Endothelial cell of umbilical vein (primary cell): ENCODE data around the gene NRG3. TPM values are rescaled to one million over a fixed set of nuclear protein-coding genes. Genes with fewer than 3 reads are reported as not detected.

Source experiments
- BruUV-seq: library from RNA; stranded (reverse); fragments of 400-500 nt; replicated peaks from 2 replicates; lab custom pipeline; 2021; lab: Mats Ljungman, UMichigan
- CTCF ChIA-PET: fragments of 300-600, 350-600 bp; sonication (Branson Sonifier 250); formaldehyde crosslinking; loops from one replicate; lab custom pipeline; 2021; ENCODE audit warnings: antibody characterized with exemption, inconsistent platforms; lab: Charles Lee
- POLR2A ChIA-PET: fragments of 300-600, 350-600 bp; sonication (Branson Sonifier 250); formaldehyde crosslinking; loops from one replicate; lab custom pipeline; 2021; ENCODE audit warnings: antibody characterized with exemption, inconsistent platforms; lab: Charles Lee
- DNase-seq: peaks from one replicate; pipeline ENCODE4 v3.0.0-alpha.2; 2011; ENCODE audit warnings: low read depth, low spot score
- FAIRE-seq: peaks from 2 replicates; lab custom pipeline; 2011; peaks lifted over from hg19 to GRCh38; lab: Jason Lieb, UNC
- H2AFZ ChIP-seq: 2 replicates; pipeline ENCODE4 v1.6.0; 2012; ENCODE audit warnings: low read depth, low read length, control low read depth, inconsistent platforms
- H3K27ac ChIP-seq: 2 replicates; pipeline ENCODE4 v1.5.1; 2011; ENCODE audit warnings: low read depth, mild to moderate bottlenecking, control low read depth, low read length, moderate library complexity; ENCODE audit not compliant: insufficient read depth
- H3K27me3 ChIP-seq, 2 experiments: 2 replicates each; pipeline versions ENCODE4 v1.6.0 to v1.6.1; 2011; ENCODE audit warnings: low read length in 2 of 2, mixed read lengths in 1 of 2; ENCODE audit not compliant: control insufficient read depth in 2 of 2, insufficient read depth in 2 of 2
- H3K36me3 ChIP-seq, 2 experiments: 2 replicates in 1 of 2; 3 replicates in 1 of 2; pipeline ENCODE4 v1.5.1; 2011; ENCODE audit warnings: low read length in 2 of 2, mild to moderate bottlenecking in 1 of 2, moderate library complexity in 1 of 2; ENCODE audit not compliant: control insufficient read depth in 2 of 2, insufficient read depth in 2 of 2; ENCODE audit errors: extremely low read depth in 1 of 2
- H3K4me1 ChIP-seq: 3 replicates; pipeline ENCODE4 v1.5.1; 2011; ENCODE audit warnings: mild to moderate bottlenecking, low read length; ENCODE audit not compliant: control insufficient read depth, insufficient read depth; ENCODE audit errors: extremely low read depth
- H3K4me2 ChIP-seq: 2 replicates; pipeline ENCODE4 v1.6.1; 2011; ENCODE audit warnings: low read length, control low read depth, mixed read lengths; ENCODE audit not compliant: insufficient read depth
- H3K4me3 ChIP-seq, 3 experiments: fragments of 200-600 bp in 1 of 3; sonication (generic), shearing (Covaris generic) in 1 of 3; replicated peaks in 1 of 3; 2 replicates each; pipeline ENCODE4 v1.5.1; 2011 to 2016; ENCODE audit warnings: control low read depth in 3 of 3, low read length in 3 of 3, mild to moderate bottlenecking in 2 of 3, inconsistent platforms in 1 of 3, low read depth in 1 of 3, moderate library complexity in 1 of 3; ENCODE audit not compliant: insufficient read depth in 1 of 3
- H3K79me2 ChIP-seq: 2 replicates; pipeline ENCODE4 v1.6.0; 2012; ENCODE audit warnings: low read length, inconsistent platforms; ENCODE audit not compliant: control insufficient read depth, insufficient read depth
- H3K9ac ChIP-seq: replicated peaks from 2 replicates; pipeline ENCODE3; 2011; ENCODE audit warnings: low read length, control low read depth; ENCODE audit not compliant: insufficient read depth; ENCODE audit errors: extremely low read depth
- H3K9me1 ChIP-seq: replicated peaks from 3 replicates; pipeline ENCODE4 v1.6.0; 2011; ENCODE audit warnings: mild to moderate bottlenecking, low read length; ENCODE audit not compliant: control insufficient read depth, insufficient read depth; ENCODE audit errors: extremely low read depth
- H3K9me3 ChIP-seq: replicated peaks from 2 replicates; pipeline ENCODE4 v1.5.1; 2012; ENCODE audit warnings: low read length, inconsistent platforms; ENCODE audit not compliant: control insufficient read depth, insufficient read depth
- H4K20me1 ChIP-seq: replicated peaks from 2 replicates; pipeline ENCODE3; 2011; ENCODE audit warnings: mild to moderate bottlenecking, low read length; ENCODE audit not compliant: control insufficient read depth, insufficient read depth; ENCODE audit errors: extremely low read depth
- EZH2 ChIP-seq: IDR thresholded peaks from 2 replicates; pipeline ENCODE4 v1.6.1; 2012; ENCODE audit warnings: borderline replicate concordance, low read depth, mild to moderate bottlenecking, moderate library complexity, low read length, inconsistent platforms; ENCODE audit not compliant: severe bottlenecking
- FOS ChIP-seq: IDR thresholded peaks from 2 replicates; pipeline ENCODE4 v1.6.1; 2011; ENCODE audit warnings: mild to moderate bottlenecking, low read length, moderate library complexity, borderline replicate concordance; ENCODE audit not compliant: insufficient read depth
- GATA2 ChIP-seq: IDR thresholded peaks from 2 replicates; pipeline ENCODE4 v1.7.0; 2011; ENCODE audit warnings: low read depth, mild to moderate bottlenecking, moderate library complexity, mixed read lengths, low read length; ENCODE audit not compliant: insufficient read length, insufficient read depth
- JUN ChIP-seq: IDR thresholded peaks from 2 replicates; pipeline ENCODE4 v1.6.1; 2011; ENCODE audit warnings: borderline replicate concordance, low read depth; ENCODE audit not compliant: insufficient read length, insufficient read depth
- MYC ChIP-seq: IDR thresholded peaks from one replicate; pipeline ENCODE4 v1.6.1; 2011; ENCODE audit warnings: mild to moderate bottlenecking, low read depth, low read length
- POLR2A ChIP-seq: IDR thresholded peaks from 2 replicates; pipeline ENCODE4 v1.6.1; 2012; ENCODE audit warnings: low read depth, mild to moderate bottlenecking, control low read depth, low read length
- POLR2AphosphoS5 ChIP-seq: IDR thresholded peaks from 2 replicates; pipeline ENCODE4 v1.6.1; 2012; ENCODE audit warnings: low read depth, mild to moderate bottlenecking, control low read depth, low read length, moderate library complexity; ENCODE audit not compliant: insufficient read depth
- dilution Hi-C: fragments of 300-500 bp; cut with MboI; formaldehyde crosslinking; loops from one replicate; pipeline ENCODE4 v1.15.0; 2019; ENCODE audit warnings: low sequenced_read_pairs; ENCODE audit not compliant: extremely low pct_ligation_motif_present
- intact Hi-C: fragments of 100-400 bp; cut with micrococcal nuclease; formaldehyde crosslinking; loops from one replicate; pipeline ENCODE4 v1.10.0; 2022
- polyA plus RNA-seq, 4 experiments: library from polyadenylated mRNA; depleted of rRNA in 3 of 4; stranded (reverse) in 3 of 4; unstranded in 1 of 4; fragments of >200 nt; gene quantifications; 2 replicates each; pipeline versions ENCODE4 v1.2.1 to v1.2.3, GENCODE V29; 2011 to 2012; ENCODE audit warnings: missing spikeins in 1 of 4
- total RNA-seq: library from RNA; stranded (reverse); gene quantifications from 2 replicates; pipeline ENCODE4 v1.2.3, GENCODE V29; 2021
- TF ChIP-seq, protein P1 (sequence below), 2 donors: IDR thresholded peaks; 1 replicate in 1 of 2; 2 replicates in 1 of 2; pipeline ENCODE4 v1.5.1; 2011; ENCODE audit warnings: low read length in 2 of 2, mild to moderate bottlenecking in 2 of 2, moderate library complexity in 2 of 2, control low read depth in 1 of 2, inconsistent platforms in 1 of 2, low read depth in 1 of 2; ENCODE audit not compliant: insufficient read depth in 1 of 2; ENCODE audit errors: extremely low read depth in 1 of 2
- TF ChIP-seq, protein P2 (sequence below): IDR thresholded peaks from 2 replicates; pipeline ENCODE4 v1.6.1; 2011; ENCODE audit not compliant: insufficient read depth, insufficient read length

The NRG3 gene
- total and polyA plus RNA-seq, 2 donors (not counting 3 experiments of a cell fraction or from before 2014, with no cell fraction given) = 1.9 to 3.9 TPM

DNA sequence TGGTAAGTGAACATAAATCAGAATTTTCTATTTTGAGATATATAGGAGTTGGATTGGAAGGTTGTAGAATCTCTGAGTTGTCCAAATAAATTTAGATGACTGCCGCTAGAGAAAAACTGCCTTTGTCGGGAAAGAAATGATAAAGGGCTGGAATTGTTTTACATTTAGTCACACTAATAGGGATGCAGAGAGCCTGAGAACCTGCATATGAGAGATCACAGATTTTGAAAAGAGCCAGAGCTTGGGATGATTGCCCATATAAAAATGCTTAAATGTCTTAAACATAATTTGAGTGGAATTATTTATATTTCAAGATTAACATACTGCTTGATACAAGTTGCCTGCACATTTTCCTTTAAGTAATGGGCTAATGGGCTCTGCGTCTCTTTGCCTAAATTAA is 660.5 kb downstream of the NRG3 start:
- TF ChIP-seq EZH2 (no peak), FOS (no peak), GATA2 (no peak), POLR2AphosphoS5 (no peak)
- TF ChIP-seq, protein P1, sequence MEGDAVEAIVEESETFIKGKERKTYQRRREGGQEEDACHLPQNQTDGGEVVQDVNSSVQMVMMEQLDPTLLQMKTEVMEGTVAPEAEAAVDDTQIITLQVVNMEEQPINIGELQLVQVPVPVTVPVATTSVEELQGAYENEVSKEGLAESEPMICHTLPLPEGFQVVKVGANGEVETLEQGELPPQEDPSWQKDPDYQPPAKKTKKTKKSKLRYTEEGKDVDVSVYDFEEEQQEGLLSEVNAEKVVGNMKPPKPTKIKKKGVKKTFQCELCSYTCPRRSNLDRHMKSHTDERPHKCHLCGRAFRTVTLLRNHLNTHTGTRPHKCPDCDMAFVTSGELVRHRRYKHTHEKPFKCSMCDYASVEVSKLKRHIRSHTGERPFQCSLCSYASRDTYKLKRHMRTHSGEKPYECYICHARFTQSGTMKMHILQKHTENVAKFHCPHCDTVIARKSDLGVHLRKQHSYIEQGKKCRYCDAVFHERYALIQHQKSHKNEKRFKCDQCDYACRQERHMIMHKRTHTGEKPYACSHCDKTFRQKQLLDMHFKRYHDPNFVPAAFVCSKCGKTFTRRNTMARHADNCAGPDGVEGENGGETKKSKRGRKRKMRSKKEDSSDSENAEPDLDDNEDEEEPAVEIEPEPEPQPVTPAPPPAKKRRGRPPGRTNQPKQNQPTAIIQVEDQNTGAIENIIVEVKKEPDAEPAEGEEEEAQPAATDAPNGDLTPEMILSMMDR (IDR thresholded peaks at IDR 0.05; ENCODE audit: extremely low read depth in 1 of 2, insufficient read depth in 1 of 2, low read depth in 1 of 2, low read length in 2 of 2) = no peak
- Histone ChIP-seq H4K20me1 (no peaks in the 10 kb centered on the region), H2AFZ (no peak overlapping the region), H3K9ac (no peak overlapping the region), H3K36me3 (no peaks in the 10 kb centered on the region), H3K4me3 (no peak overlapping the region), H3K9me3 (no peaks in the 10 kb centered on the region), H3K27me3 (no peaks in the 10 kb centered on the region), H3K9me1 (no peaks in the 10 kb centered on the region), H3K27ac (no peak overlapping the region), H3K79me2 (no peaks in the 10 kb centered on the region), H3K4me2 (no peak overlapping the region), H3K4me1 (no peaks in the 10 kb centered on the region)
- no peak for DNase-seq
- ChIA-PET CTCF (interaction anchor here (0.7 kb wide), 1 partner anchor 1351 kb away, joined by 3 read pairs; no protein-coding TSS in a partner anchor), POLR2A (no interaction called here)
- dilution Hi-C loops = no loop called here
- intact Hi-C loops = no loop called here
- FAIRE-seq = no peak
- no TSS peak for BruUV-seq

DNA sequence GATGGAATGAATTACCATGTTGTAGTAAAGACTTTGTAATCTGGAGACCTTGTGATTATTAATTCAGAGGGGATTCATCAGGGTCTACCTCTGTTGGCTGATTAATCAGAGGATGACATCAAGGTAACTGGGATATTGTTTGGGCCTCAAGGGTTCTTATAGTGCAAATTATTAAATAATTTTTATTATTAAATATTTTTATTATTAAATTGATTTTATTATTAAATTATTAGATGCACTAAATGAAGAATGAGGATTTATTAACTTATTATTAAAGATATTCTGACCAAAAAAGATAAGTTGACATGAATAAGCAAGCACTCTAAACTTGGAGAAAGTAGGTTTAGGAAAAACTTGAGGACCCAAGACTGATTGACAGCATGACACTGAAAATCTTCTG is 661.7 kb downstream of the NRG3 start:
- H3K9ac ChIP-seq = no peak overlapping the region
- no TSS peak for BruUV-seq
- H3K4me3 ChIP-seq = no peak overlapping the region
- H3K27ac ChIP-seq = no peak overlapping the region
- CTCF ChIA-PET = no interaction called here
- DNase-seq = no peak
- H3K79me2 ChIP-seq = no peaks in the 10 kb centered on the region
- POLR2A ChIA-PET = no interaction called here
- H3K4me2 ChIP-seq = no peak overlapping the region
- FAIRE-seq = no peak
- H4K20me1 ChIP-seq = no peaks in the 10 kb centered on the region
- TF ChIP-seq POLR2AphosphoS5 = no peak
- TF ChIP-seq MYC = no peak
- TF ChIP-seq, protein P2, sequence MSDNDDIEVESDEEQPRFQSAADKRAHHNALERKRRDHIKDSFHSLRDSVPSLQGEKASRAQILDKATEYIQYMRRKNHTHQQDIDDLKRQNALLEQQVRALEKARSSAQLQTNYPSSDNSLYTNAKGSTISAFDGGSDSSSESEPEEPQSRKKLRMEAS = no peak
- TF ChIP-seq JUN = no peak
- TF ChIP-seq FOS = no peak
- TF ChIP-seq, protein P1 (IDR thresholded peaks at IDR 0.05; ENCODE audit: extremely low read depth in 1 of 2, insufficient read depth in 1 of 2, low read depth in 1 of 2, low read length in 2 of 2) = no peak
- TF ChIP-seq POLR2A = no peak
- TF ChIP-seq GATA2 = no peak
- TF ChIP-seq EZH2 = no peak
- intact Hi-C loops = no loop called here
- no peaks in the 10 kb centered on the region for H3K36me3 ChIP-seq
- H3K9me1 ChIP-seq = no peaks in the 10 kb centered on the region
- no peaks in the 10 kb centered on the region for H3K4me1 ChIP-seq
- no peaks in the 10 kb centered on the region for H3K27me3 ChIP-seq
- dilution Hi-C loops = no loop called here
- H2AFZ ChIP-seq = no peak overlapping the region
- no peaks in the 10 kb centered on the region for H3K9me3 ChIP-seq
